ENCODE results near the gene NTRK3.

Gene NTRK3

GRCh38 chr15:88006146-88006545, 250.4 kb downstream of the NTRK3 start:
- Histone ChIP-seq H3K9me3 (ENCODE audit: control insufficient read depth in 1 of 2, low read length in 2 of 2) (no peaks in the 10 kb centered on the region), H3K27ac (ENCODE audit: low read length) (no peak overlapping the region), H3K36me3 (ENCODE audit: control insufficient read depth in 1 of 2, insufficient read depth in 2 of 2, low read length in 2 of 2) (no peaks in the 10 kb centered on the region), H3K4me3 (ENCODE audit: low read depth in 1 of 2, low read length in 2 of 2) (no peak overlapping the region), H3K27me3 (ENCODE audit: low read depth, low read length) (no peaks in the 10 kb centered on the region), H3K4me1 (ENCODE audit: control insufficient read depth in 1 of 2, insufficient read depth in 2 of 2, low read length in 2 of 2) (peaks cover 0 to 3% of the 10 kb centered on the region in 2 donors)

- no peak overlapping the region for H3K27ac ChIP-seq (ENCODE audit: low read length)
- H3K4me3 ChIP-seq (ENCODE audit: low read depth in 1 of 2, low read length in 2 of 2) = no peak overlapping the region
- no peaks in the 10 kb centered on the region for H3K27me3 ChIP-seq (ENCODE audit: low read depth, low read length)
- peaks cover 0 to 5% of the 10 kb centered on the region in 2 donors for H3K9me3 ChIP-seq (ENCODE audit: control insufficient read depth in 1 of 2, low read length in 2 of 2)
- no peaks in the 10 kb centered on the region for H3K36me3 ChIP-seq (ENCODE audit: control insufficient read depth in 1 of 2, insufficient read depth in 2 of 2, low read length in 2 of 2)
- H3K4me1 ChIP-seq (ENCODE audit: control insufficient read depth in 1 of 2, insufficient read depth in 2 of 2, low read length in 2 of 2) = peaks cover 0 to 3% of the 10 kb centered on the region in 2 donors
Observed at GRCh38 chr15:88004399-88004798, 252.1 kb downstream of the NTRK3 start.

- Histone ChIP-seq H3K27ac (ENCODE audit: low read length) (no peak overlapping the region), H3K27me3 (ENCODE audit: low read depth, low read length) (no peaks in the 10 kb centered on the region)
Observed at GRCh38 chr15:88003541-88004327, 252.8 kb downstream of the NTRK3 start.

GRCh38 chr15:88002706-88003105, 253.8 kb downstream of the NTRK3 start:
- H3K27me3 ChIP-seq (ENCODE audit: low read depth, low read length) = no peaks in the 10 kb centered on the region
- no peak overlapping the region for H3K27ac ChIP-seq (ENCODE audit: low read length)
- H3K4me3 ChIP-seq (ENCODE audit: low read depth in 1 of 2, low read length in 2 of 2) = no peak overlapping the region
- H3K4me1 ChIP-seq (ENCODE audit: control insufficient read depth in 1 of 2, insufficient read depth in 2 of 2, low read length in 2 of 2) = peaks cover 0 to 3% of the 10 kb centered on the region in 2 donors
- H3K9me3 ChIP-seq (ENCODE audit: control insufficient read depth in 1 of 2, low read length in 2 of 2) = peaks cover 0 to 5% of the 10 kb centered on the region in 2 donors
- H3K36me3 ChIP-seq (ENCODE audit: control insufficient read depth in 1 of 2, insufficient read depth in 2 of 2, low read length in 2 of 2) = no peaks in the 10 kb centered on the region

More at GRCh38 chr15:88003541-88004327, 252.8 kb downstream of the NTRK3 start:
- Histone ChIP-seq H3K36me3 (ENCODE audit: control insufficient read depth in 1 of 2, insufficient read depth in 2 of 2, low read length in 2 of 2) (no peaks in the 10 kb centered on the region), H3K9me3 (ENCODE audit: control insufficient read depth in 1 of 2, low read length in 2 of 2) (peaks cover 0 to 5% of the 10 kb centered on the region in 2 donors), H3K4me3 (ENCODE audit: low read depth in 1 of 2, low read length in 2 of 2) (no peak overlapping the region), H3K4me1 (ENCODE audit: control insufficient read depth in 1 of 2, insufficient read depth in 2 of 2, low read length in 2 of 2) (peaks cover 0 to 3% of the 10 kb centered on the region in 2 donors)

- H3K4me1 ChIP-seq (ENCODE audit: control insufficient read depth in 1 of 2, insufficient read depth in 2 of 2, low read length in 2 of 2) = no peaks in the 10 kb centered on the region
- peaks cover 0 to 5% of the 10 kb centered on the region in 2 donors for H3K9me3 ChIP-seq (ENCODE audit: control insufficient read depth in 1 of 2, low read length in 2 of 2)
- H3K36me3 ChIP-seq (ENCODE audit: control insufficient read depth in 1 of 2, insufficient read depth in 2 of 2, low read length in 2 of 2) = no peaks in the 10 kb centered on the region
- no peak overlapping the region for H3K4me3 ChIP-seq (ENCODE audit: low read depth in 1 of 2, low read length in 2 of 2)
- H3K27ac ChIP-seq (ENCODE audit: low read length) = no peak overlapping the region
- no peaks in the 10 kb centered on the region for H3K27me3 ChIP-seq (ENCODE audit: low read depth, low read length)
Observed at GRCh38 chr15:87998630-87999029, 257.9 kb downstream of the NTRK3 start.

- H3K4me3 ChIP-seq (ENCODE audit: low read depth in 1 of 2, low read length in 2 of 2) = no peak overlapping the region
- no peak overlapping the region for H3K27ac ChIP-seq (ENCODE audit: low read length)
- no peaks in the 10 kb centered on the region for H3K4me1 ChIP-seq (ENCODE audit: control insufficient read depth in 1 of 2, insufficient read depth in 2 of 2, low read length in 2 of 2)
- H3K27me3 ChIP-seq (ENCODE audit: low read depth, low read length) = no peaks in the 10 kb centered on the region
- no peaks in the 10 kb centered on the region for H3K36me3 ChIP-seq (ENCODE audit: control insufficient read depth in 1 of 2, insufficient read depth in 2 of 2, low read length in 2 of 2)
- peaks cover 0 to 3% of the 10 kb centered on the region in 2 donors for H3K9me3 ChIP-seq (ENCODE audit: control insufficient read depth in 1 of 2, low read length in 2 of 2)
Observed at GRCh38 chr15:87986776-87987175, 269.8 kb downstream of the NTRK3 start.

GRCh38 chr15:87985451-87985850, 271.1 kb downstream of the NTRK3 start:
- Histone ChIP-seq H3K4me3 (ENCODE audit: low read depth in 1 of 2, low read length in 2 of 2) (no peak overlapping the region), H3K27me3 (ENCODE audit: low read depth, low read length) (no peaks in the 10 kb centered on the region), H3K9me3 (ENCODE audit: control insufficient read depth in 1 of 2, low read length in 2 of 2) (peaks cover 0 to 3% of the 10 kb centered on the region in 2 donors), H3K27ac (ENCODE audit: low read length) (no peak overlapping the region), H3K4me1 (ENCODE audit: control insufficient read depth in 1 of 2, insufficient read depth in 2 of 2, low read length in 2 of 2) (no peaks in the 10 kb centered on the region), H3K36me3 (ENCODE audit: control insufficient read depth in 1 of 2, insufficient read depth in 2 of 2, low read length in 2 of 2) (no peaks in the 10 kb centered on the region)

GRCh38 chr15:87981969-87982368, 274.6 kb downstream of the NTRK3 start:
- no peaks in the 10 kb centered on the region for H3K27me3 ChIP-seq (ENCODE audit: low read depth, low read length)
- H3K4me3 ChIP-seq (ENCODE audit: low read depth in 1 of 2, low read length in 2 of 2) = no peak overlapping the region
- H3K4me1 ChIP-seq (ENCODE audit: control insufficient read depth in 1 of 2, insufficient read depth in 2 of 2, low read length in 2 of 2) = no peaks in the 10 kb centered on the region
- H3K27ac ChIP-seq (ENCODE audit: low read length) = no peak overlapping the region
- no peaks in the 10 kb centered on the region for H3K9me3 ChIP-seq (ENCODE audit: control insufficient read depth in 1 of 2, low read length in 2 of 2)
- no peaks in the 10 kb centered on the region for H3K36me3 ChIP-seq (ENCODE audit: control insufficient read depth in 1 of 2, insufficient read depth in 2 of 2, low read length in 2 of 2)

GRCh38 chr15:87977907-87978306, 278.6 kb downstream of the NTRK3 start:
- H3K27me3 ChIP-seq (ENCODE audit: low read depth, low read length) = no peaks in the 10 kb centered on the region
- H3K27ac ChIP-seq (ENCODE audit: low read length) = no peak overlapping the region
- no peaks in the 10 kb centered on the region for H3K4me1 ChIP-seq (ENCODE audit: control insufficient read depth in 1 of 2, insufficient read depth in 2 of 2, low read length in 2 of 2)
- H3K36me3 ChIP-seq (ENCODE audit: control insufficient read depth in 1 of 2, insufficient read depth in 2 of 2, low read length in 2 of 2) = no peaks in the 10 kb centered on the region
- H3K9me3 ChIP-seq (ENCODE audit: control insufficient read depth in 1 of 2, low read length in 2 of 2) = no peaks in the 10 kb centered on the region
- no peak overlapping the region for H3K4me3 ChIP-seq (ENCODE audit: low read depth in 1 of 2, low read length in 2 of 2)

- no peak overlapping the region for H3K27ac ChIP-seq (ENCODE audit: low read length)
- H3K9me3 ChIP-seq (ENCODE audit: control insufficient read depth in 1 of 2, low read length in 2 of 2) = no peaks in the 10 kb centered on the region
- no peak overlapping the region for H3K4me3 ChIP-seq (ENCODE audit: low read depth in 1 of 2, low read length in 2 of 2)
- H3K27me3 ChIP-seq (ENCODE audit: low read depth, low read length) = no peaks in the 10 kb centered on the region
- no peaks in the 10 kb centered on the region for H3K4me1 ChIP-seq (ENCODE audit: control insufficient read depth in 1 of 2, insufficient read depth in 2 of 2, low read length in 2 of 2)
- no peaks in the 10 kb centered on the region for H3K36me3 ChIP-seq (ENCODE audit: control insufficient read depth in 1 of 2, insufficient read depth in 2 of 2, low read length in 2 of 2)
Observed at GRCh38 chr15:87976552-87976951, 280.0 kb downstream of the NTRK3 start.

GRCh38 chr15:87973501-87974215, 282.9 kb downstream of the NTRK3 start:
- H3K9me3 ChIP-seq (ENCODE audit: control insufficient read depth in 1 of 2, low read length in 2 of 2) = no peaks in the 10 kb centered on the region
- no peaks in the 10 kb centered on the region for H3K4me1 ChIP-seq (ENCODE audit: control insufficient read depth in 1 of 2, insufficient read depth in 2 of 2, low read length in 2 of 2)

More at GRCh38 chr15:87973501-87974215, 282.9 kb downstream of the NTRK3 start:
- no peak overlapping the region for H3K27ac ChIP-seq (ENCODE audit: low read length)
- H3K36me3 ChIP-seq (ENCODE audit: control insufficient read depth in 1 of 2, insufficient read depth in 2 of 2, low read length in 2 of 2) = no peaks in the 10 kb centered on the region
- no peaks in the 10 kb centered on the region for H3K27me3 ChIP-seq (ENCODE audit: low read depth, low read length)
- no peak overlapping the region for H3K4me3 ChIP-seq (ENCODE audit: low read depth in 1 of 2, low read length in 2 of 2)
